Nephron (organoid): Measurements from ENCODE around the gene PRKG1.

Source experiments
- H3K27ac Mint-ChIP-seq, 3 experiments: 2 replicates each; pipeline ENCODE4 v1.8.0; 2020; ENCODE audit warnings: mixed read lengths in 3 of 3, mild to moderate bottlenecking in 2 of 3, moderate library complexity in 1 of 3
- H3K27me3 Mint-ChIP-seq: 2 replicates; pipeline ENCODE4 v1.8.0; 2021; ENCODE audit warnings: low read depth, mild to moderate bottlenecking, moderate library complexity, mixed read lengths
- H3K36me3 Mint-ChIP-seq: 2 replicates; pipeline ENCODE4 v1.8.0; 2020; ENCODE audit warnings: low read depth, mixed read lengths
- H3K4me1 Mint-ChIP-seq: 2 replicates; pipeline ENCODE4 v1.8.0; 2020; ENCODE audit warnings: mixed read lengths
- H3K4me3 Mint-ChIP-seq, 3 experiments: 2 replicates each; pipeline ENCODE4 v1.8.0; 2020; ENCODE audit warnings: mild to moderate bottlenecking in 3 of 3, mixed read lengths in 3 of 3, moderate library complexity in 2 of 3
- H3K9me3 Mint-ChIP-seq: 2 replicates; pipeline ENCODE4 v1.8.0; 2020; ENCODE audit warnings: mixed read lengths
- CTCF ChIP-seq, 3 experiments: fragments of 200-600 bp; sonication (generic); IDR thresholded peaks; one replicate each; pipeline ENCODE4 v1.5.0; 2021; ENCODE audit warnings: antibody characterized with exemption in 3 of 3; ENCODE audit not compliant: unreplicated experiment in 3 of 3

The PRKG1 gene

DNA sequence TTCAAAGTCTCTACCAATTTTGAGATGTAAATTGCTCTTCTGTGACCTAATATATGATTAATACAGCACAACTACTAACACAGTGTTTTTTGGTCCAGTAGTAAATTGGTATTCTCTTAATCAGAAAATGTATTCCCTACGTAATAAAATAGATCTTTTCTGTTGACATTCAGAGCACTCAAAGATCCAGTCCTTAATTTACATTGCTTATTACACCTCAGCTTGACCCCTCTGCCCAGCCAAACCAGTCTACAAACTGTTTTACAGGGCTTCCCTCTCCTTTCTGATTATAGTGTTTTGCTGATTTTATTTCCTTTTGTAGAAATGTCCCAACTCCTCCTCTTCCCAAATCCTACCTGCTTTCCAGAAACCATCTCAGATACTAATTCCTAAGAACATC, 293.4 kb downstream of the PRKG1 start:
- H3K9me3 Mint-ChIP-seq: no peaks in the 10 kb centered on the region
- H3K27me3 Mint-ChIP-seq: no peaks in the 10 kb centered on the region
- peak overlapping the region in 1 of 3 experiments; percentile 64 for H3K27ac Mint-ChIP-seq

GRCh38 chr10:51368943-51369342, 294.7 kb downstream of the PRKG1 start:
- no peak overlapping the region for H3K4me3 Mint-ChIP-seq
- peaks cover 21% of the 10 kb centered on the region for H3K4me1 Mint-ChIP-seq
- no peak for TF ChIP-seq CTCF (IDR thresholded peaks at IDR 0.05; ENCODE audit: unreplicated experiment in 3 of 3)
- H3K9me3 Mint-ChIP-seq: no peaks in the 10 kb centered on the region
- no peak overlapping the region for H3K27ac Mint-ChIP-seq
- no peaks in the 10 kb centered on the region for H3K36me3 Mint-ChIP-seq
- no peaks in the 10 kb centered on the region for H3K27me3 Mint-ChIP-seq

More for the DNA sequence above, 293.4 kb downstream of the PRKG1 start:
- Mint-ChIP-seq H3K4me1 (peaks cover 21% of the 10 kb centered on the region), H3K4me3 (peak overlapping the region in 1 of 3 experiments; percentile 17), H3K36me3 (no peaks in the 10 kb centered on the region)
- no peak for TF ChIP-seq CTCF (IDR thresholded peaks at IDR 0.05; ENCODE audit: unreplicated experiment in 3 of 3)

GRCh38 chr10:51369903-51370302, 295.6 kb downstream of the PRKG1 start:
- H3K4me3 Mint-ChIP-seq: no peak overlapping the region
- no peaks in the 10 kb centered on the region for H3K9me3 Mint-ChIP-seq
- no peak overlapping the region for H3K27ac Mint-ChIP-seq
- no peak for TF ChIP-seq CTCF (IDR thresholded peaks at IDR 0.05; ENCODE audit: unreplicated experiment in 3 of 3)
- peaks cover 20% of the 10 kb centered on the region for H3K4me1 Mint-ChIP-seq
- no peaks in the 10 kb centered on the region for H3K36me3 Mint-ChIP-seq
- H3K27me3 Mint-ChIP-seq: no peaks in the 10 kb centered on the region

- H3K27me3 Mint-ChIP-seq: no peaks in the 10 kb centered on the region
- TF ChIP-seq CTCF (IDR thresholded peaks at IDR 0.05; ENCODE audit: unreplicated experiment in 3 of 3): no peak
- H3K27ac Mint-ChIP-seq: no peak overlapping the region
- no peaks in the 10 kb centered on the region for H3K36me3 Mint-ChIP-seq
- H3K4me3 Mint-ChIP-seq: no peak overlapping the region
- H3K4me1 Mint-ChIP-seq: peaks cover 13% of the 10 kb centered on the region
- no peaks in the 10 kb centered on the region for H3K9me3 Mint-ChIP-seq
These were observed 297.5 kb downstream of the PRKG1 start for GRCh38 chr10:51371743-51372142.

DNA sequence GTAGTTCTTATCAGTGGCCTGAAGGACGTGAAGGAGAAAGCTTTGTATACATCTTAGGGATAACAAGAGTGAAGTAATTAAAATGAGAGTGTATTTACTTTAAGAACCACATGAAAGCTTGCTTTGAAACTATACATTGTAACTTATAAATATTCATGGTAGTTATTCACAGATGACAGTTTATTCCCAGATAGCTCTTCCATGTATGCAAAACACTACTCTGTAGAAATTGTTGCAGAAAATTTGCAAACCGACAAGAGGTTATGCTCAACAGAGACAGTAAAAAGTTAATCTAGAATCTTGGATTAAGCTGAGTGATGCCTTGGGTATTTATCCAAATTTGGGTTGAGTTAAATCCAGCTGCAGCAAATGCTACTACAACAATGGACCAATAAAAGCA, 301.5 kb downstream of the PRKG1 start:
- Mint-ChIP-seq H3K4me3 (no peak overlapping the region), H3K27ac (no peak overlapping the region), H3K36me3 (no peaks in the 10 kb centered on the region), H3K27me3 (no peaks in the 10 kb centered on the region), H3K4me1 (peaks cover 9% of the 10 kb centered on the region), H3K9me3 (no peaks in the 10 kb centered on the region)
- TF ChIP-seq CTCF (IDR thresholded peaks at IDR 0.05; ENCODE audit: unreplicated experiment in 3 of 3): no peak

DNA sequence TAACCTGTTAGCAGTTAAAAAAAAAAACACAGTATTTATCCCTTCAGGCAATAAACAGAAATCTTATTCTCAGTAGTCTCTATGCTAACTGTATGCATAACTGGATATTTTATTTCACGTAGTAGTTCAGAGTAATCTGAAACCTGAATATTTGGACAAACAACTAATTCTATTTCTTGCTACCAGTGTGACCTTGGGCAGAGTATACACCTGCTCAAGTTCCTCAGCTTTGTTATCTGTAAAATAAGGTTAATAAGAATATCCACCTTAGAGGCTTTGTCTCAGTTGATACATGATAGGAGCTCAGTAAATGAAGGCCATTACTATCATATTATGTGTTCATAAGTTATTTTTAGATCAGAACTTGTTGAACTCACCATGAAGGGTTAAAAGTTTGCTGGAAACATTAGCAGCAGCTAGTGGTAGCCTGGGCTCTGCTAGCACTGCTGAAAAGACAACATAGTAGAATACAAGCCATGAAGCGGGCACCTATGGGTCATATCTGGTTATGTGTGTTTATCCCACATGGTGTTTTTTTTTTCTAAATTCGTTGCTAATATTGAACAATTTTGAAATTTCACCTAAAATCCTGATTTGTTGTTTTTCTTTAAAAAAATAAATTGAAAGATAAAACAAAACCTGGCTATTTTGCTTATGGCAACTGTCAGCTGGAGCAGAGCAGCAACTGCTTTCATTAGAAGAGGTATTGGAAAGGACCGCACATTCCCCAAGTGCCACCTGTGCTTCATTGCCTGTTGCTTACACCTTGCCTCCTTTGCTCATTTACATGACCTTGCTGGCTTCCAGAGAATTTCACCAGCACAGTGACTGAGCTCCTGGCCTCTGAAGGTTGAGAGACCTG, 303.0 kb downstream of the PRKG1 start:
- Mint-ChIP-seq H3K4me1 (peaks cover 9% of the 10 kb centered on the region), H3K36me3 (no peaks in the 10 kb centered on the region), H3K27me3 (no peaks in the 10 kb centered on the region), H3K4me3 (no peak overlapping the region), H3K9me3 (no peaks in the 10 kb centered on the region), H3K27ac (peak overlapping the region in 1 of 3 experiments; percentile 11)
- no peak for TF ChIP-seq CTCF (IDR thresholded peaks at IDR 0.05; ENCODE audit: unreplicated experiment in 3 of 3)
